ENCODE results near the gene CCDC88A.
"Not testable (repeated sequence)": the region's sequence is repeated elsewhere in the genome, so short reads cannot be mapped to it uniquely, and the experiment has no call there.

Gene CCDC88A, protein sequence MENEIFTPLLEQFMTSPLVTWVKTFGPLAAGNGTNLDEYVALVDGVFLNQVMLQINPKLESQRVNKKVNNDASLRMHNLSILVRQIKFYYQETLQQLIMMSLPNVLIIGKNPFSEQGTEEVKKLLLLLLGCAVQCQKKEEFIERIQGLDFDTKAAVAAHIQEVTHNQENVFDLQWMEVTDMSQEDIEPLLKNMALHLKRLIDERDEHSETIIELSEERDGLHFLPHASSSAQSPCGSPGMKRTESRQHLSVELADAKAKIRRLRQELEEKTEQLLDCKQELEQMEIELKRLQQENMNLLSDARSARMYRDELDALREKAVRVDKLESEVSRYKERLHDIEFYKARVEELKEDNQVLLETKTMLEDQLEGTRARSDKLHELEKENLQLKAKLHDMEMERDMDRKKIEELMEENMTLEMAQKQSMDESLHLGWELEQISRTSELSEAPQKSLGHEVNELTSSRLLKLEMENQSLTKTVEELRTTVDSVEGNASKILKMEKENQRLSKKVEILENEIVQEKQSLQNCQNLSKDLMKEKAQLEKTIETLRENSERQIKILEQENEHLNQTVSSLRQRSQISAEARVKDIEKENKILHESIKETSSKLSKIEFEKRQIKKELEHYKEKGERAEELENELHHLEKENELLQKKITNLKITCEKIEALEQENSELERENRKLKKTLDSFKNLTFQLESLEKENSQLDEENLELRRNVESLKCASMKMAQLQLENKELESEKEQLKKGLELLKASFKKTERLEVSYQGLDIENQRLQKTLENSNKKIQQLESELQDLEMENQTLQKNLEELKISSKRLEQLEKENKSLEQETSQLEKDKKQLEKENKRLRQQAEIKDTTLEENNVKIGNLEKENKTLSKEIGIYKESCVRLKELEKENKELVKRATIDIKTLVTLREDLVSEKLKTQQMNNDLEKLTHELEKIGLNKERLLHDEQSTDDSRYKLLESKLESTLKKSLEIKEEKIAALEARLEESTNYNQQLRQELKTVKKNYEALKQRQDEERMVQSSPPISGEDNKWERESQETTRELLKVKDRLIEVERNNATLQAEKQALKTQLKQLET (N-terminal part only)

GRCh38 chr2:55419679-55420438 lies at the start of gene CCDC88A:
Gene CCDC88A, minus strand, starts transcription at chr2:55419856. Its CDS starts 777 bp downstream, at chr2:55419079.
- DNase-seq = peak; percentile 90

GRCh38 chr2:55461679-55462078 lies 42.0 kb upstream of the CCDC88A start:
- no peak for DNase-seq

DNA sequence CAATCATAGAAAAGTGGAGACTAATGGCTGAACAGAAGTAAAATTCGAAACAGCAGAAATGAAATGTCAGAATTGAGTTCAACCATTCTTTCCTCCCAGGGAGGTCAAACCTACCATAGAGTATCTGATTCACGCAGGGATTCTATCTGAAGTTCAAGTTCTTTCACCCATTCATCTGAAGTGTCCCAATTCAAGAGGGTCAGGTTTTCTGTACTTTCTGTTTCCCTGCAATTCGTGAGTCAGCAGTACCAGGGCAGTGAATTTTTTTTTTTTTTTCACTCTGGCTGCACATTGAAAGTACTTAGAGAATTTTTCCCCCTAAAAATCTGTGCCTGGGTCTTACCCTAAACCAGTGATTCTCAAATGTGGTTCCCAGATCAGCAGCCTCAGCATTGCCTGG lies 40.9 kb upstream of the CCDC88A start:
- DNase-seq = no peak

- no peak for DNase-seq
Measured at GRCh38 chr2:55459714-55460274, 40.1 kb upstream of the CCDC88A start.

- no peak for DNase-seq
Measured at GRCh38 chr2:55459279-55459678, 39.6 kb upstream of the CCDC88A start.

- DNase-seq = no peak
Measured at GRCh38 chr2:55454121-55454520, 34.5 kb upstream of the CCDC88A start.

DNA sequence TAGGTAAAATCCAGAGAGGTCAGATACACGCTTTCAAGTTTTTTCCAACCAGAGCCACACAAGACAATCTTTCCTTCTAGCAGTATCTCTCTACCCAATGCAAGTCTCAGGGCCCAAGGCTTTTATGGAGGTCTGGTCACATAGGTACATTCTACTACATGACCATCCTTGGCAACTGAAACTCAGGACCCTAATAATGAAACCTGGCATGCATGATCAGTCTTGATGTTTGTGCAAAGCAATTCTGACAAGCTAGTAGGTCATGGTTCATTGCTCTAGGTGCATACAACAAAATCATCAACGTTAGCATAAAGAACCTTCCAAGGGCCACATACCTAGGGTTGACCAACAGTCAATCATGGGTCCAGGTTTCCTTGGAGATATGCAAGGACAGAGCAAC lies 33.2 kb upstream of the CCDC88A start:
- no peak for DNase-seq

DNA sequence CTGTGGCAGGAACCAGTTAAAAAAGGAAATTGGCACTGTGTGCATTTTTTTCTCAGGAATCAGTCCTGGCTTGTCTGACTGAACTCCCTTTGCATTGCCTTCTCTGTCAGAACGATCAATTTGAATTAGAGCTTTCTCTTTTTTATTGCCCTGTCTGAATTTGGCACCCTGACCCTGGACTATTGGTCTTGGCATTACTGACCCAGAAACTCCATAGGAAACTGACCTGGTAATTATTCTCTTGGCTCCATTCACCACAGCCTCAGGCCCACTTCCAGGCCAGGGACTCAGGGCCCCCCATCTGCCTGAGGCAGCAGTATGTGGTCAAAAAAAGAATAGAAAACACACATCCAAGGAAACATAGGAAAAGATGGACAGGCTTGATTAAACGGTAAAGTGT lies 32.0 kb upstream of the CCDC88A start:
- no peak for DNase-seq

DNA sequence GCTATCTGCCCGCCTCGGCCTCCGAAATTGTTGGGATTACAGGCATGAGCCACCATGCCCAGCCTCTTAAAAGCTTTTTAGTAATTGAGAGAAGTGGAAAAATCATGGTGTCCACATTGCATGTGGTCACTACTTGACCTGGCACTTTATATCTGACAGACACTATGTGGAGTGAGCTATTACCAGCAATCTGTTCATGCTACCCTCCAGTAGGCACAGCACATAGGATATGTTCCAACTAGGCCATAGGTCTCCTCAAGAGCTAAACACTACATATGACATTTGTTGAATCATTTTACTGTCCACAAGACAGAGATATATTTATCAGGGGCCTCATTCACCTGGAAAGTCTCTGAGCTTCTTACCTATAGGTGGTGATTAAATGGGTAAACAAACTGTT lies 30.4 kb upstream of the CCDC88A start:
- not testable (repeated sequence) for DNase-seq

- DNase-seq = not testable (repeated sequence)
Measured at GRCh38 chr2:55442045-55442760, 22.5 kb upstream of the CCDC88A start.

GRCh38 chr2:55441280-55441892 lies 21.7 kb upstream of the CCDC88A start:
- no peak for DNase-seq

DNA sequence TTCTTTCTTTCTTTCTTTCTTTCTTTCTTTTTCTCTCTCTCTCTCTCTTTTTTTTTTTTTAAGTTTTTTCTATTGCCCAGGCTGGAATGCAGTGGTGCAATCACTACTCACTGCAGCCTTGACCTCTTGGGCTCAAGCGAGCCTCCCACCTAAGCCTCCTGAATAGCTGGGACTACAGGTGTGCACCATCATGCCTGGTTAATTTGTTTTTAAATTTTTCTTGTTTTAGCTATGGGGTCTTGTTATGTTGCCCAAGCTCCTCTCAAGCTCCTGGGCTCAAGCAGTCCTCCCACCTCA lies 19.4 kb upstream of the CCDC88A start:
- no peak for DNase-seq

DNA sequence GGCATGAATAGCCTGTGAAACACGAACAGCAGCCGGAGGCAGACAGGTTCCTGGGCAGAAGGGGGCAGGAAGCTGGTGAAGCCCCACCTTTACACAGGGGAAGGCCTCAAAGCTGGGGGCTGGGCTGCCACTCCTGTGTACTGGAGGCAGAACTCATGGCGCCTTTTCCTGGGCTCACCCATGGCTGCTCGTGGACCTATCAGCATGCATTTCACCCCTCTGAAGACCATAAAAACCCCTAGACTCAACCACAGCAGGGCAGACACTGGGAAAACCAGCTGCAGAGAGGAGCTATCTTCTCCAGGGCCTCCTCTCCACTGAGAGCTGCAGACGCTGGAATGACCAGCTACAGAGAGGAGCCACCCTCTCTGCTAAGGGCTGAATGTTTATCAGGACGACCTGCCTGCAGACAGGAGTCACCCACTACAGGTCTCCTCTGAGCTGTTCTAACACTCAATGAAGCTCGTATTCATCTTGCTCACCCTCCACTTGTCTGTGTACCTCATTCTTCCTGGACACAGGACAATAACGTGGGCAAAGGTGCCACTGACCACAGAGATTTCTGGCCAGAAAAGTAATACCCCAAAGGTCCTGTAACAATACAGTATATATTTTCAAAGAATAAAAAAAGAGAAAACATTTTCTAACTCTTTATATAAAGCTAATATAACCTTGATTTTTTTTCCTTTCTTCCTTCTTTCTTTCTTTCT lies 18.9 kb upstream of the CCDC88A start:
- DNase-seq = no peak

- no peak for DNase-seq
Measured at GRCh38 chr2:55437515-55438390, 18.1 kb upstream of the CCDC88A start.

DNA sequence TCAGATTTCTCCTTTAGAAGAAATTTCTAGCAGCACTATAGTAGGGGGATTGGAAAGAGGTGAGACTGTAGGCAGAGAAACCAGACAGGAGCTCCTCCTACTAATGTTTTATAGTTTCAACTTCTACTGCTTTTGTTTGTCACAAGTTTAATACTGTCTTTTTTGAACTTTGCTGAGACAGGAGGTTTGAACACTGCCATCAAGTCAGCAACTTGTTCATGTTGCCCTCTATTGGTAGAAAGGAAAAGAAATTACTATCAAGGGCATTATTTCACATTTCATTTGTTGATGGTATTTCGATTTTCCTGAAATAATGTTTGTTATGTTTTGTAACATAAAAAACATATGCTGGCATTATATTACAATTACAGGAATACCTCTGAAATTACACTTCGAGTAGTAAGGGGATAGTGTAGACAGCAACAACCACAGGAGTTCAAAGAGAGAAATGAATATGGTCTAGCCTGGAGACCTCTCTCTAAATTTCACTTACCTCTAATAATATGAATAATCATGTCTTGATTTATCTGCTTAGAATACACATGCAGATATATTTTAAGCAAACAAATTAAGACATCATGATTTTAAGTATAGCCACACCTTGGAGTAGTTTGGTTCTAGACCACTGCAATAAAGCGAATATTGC lies 12.4 kb upstream of the CCDC88A start:
- DNase-seq = no peak

- no peak for DNase-seq
Measured at GRCh38 chr2:55430211-55430975, 10.7 kb upstream of the CCDC88A start.

DNA sequence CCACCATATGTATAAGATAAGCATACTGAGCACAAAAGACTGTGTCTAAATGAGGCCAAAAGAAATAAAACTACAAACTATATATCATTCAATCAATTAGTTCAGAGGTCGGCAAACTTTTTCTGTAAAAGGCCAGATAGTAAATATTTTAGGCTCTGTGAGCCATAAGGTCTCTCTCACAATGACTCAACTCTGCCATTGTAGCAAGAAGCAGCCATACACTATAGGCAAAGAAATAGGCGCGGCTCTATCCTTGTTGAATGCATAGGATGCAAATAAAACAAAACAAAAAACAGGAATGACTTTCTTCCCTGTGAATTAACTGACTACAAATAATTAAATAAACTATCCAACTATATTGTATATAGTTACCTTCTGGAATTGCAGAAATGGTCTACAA lies 8.6 kb upstream of the CCDC88A start:
- no peak for DNase-seq

- no peak for DNase-seq
Measured at GRCh38 chr2:55425431-55425831, 5.8 kb upstream of the CCDC88A start.
